Endodermal cell (in vitro differentiated cells): ENCODE data around the gene EIF3L. TPM values are rescaled to one million over a fixed set of nuclear protein-coding genes. Genes with fewer than 3 reads are reported as not detected.

Experiments
- DNase-seq: peaks from one replicate; pipeline ENCODE4 v3.0.0-alpha.2; 2017
- H3K27ac ChIP-seq: 2 replicates; pipeline ENCODE4 v1.5.1; 2013; ENCODE audit warnings: mild to moderate bottlenecking, low read depth, low read length, moderate library complexity
- H3K27me3 ChIP-seq: 2 replicates; pipeline ENCODE4 v1.6.1; 2013; ENCODE audit warnings: mild to moderate bottlenecking, low read length, moderate library complexity; ENCODE audit not compliant: insufficient read depth, control insufficient read depth, poor library complexity, severe bottlenecking
- H3K36me3 ChIP-seq: 2 replicates; pipeline ENCODE4 v1.7.0; 2013; ENCODE audit warnings: mild to moderate bottlenecking, low read length, moderate library complexity; ENCODE audit not compliant: control insufficient read depth, insufficient read depth
- H3K4me1 ChIP-seq: one replicate; pipeline ENCODE4 v1.7.0; 2013; ENCODE audit warnings: low read length; ENCODE audit not compliant: control insufficient read depth, insufficient read depth
- H3K4me3 ChIP-seq: 2 replicates; pipeline ENCODE4 v1.5.1; 2013; ENCODE audit warnings: mild to moderate bottlenecking, low read length, moderate library complexity
- H3K9ac ChIP-seq: 2 replicates; pipeline ENCODE4 v1.6.1; 2013; ENCODE audit warnings: mild to moderate bottlenecking, low read length, moderate library complexity; ENCODE audit not compliant: poor library complexity, severe bottlenecking; ENCODE audit errors: extremely low read depth
- H3K9me3 ChIP-seq: 2 replicates; pipeline ENCODE4 v1.6.1; 2013; ENCODE audit warnings: mild to moderate bottlenecking, low read length, moderate library complexity; ENCODE audit not compliant: control insufficient read depth
- H3K27ac Mint-ChIP-seq: 2 replicates; pipeline ENCODE4 v1.8.0; 2020; ENCODE audit warnings: mixed read lengths
- H3K27me3 Mint-ChIP-seq: 2 replicates; pipeline ENCODE4 v1.8.0; 2021; ENCODE audit warnings: mild to moderate bottlenecking, mixed read lengths; ENCODE audit not compliant: insufficient read depth
- H3K36me3 Mint-ChIP-seq: 2 replicates; pipeline ENCODE4 v1.8.0; 2020; ENCODE audit warnings: low read depth, mixed read lengths
- H3K4me1 Mint-ChIP-seq: 2 replicates; pipeline ENCODE4 v1.8.0; 2020; ENCODE audit warnings: mixed read lengths
- H3K4me3 Mint-ChIP-seq: 2 replicates; pipeline ENCODE4 v1.8.0; 2020; ENCODE audit warnings: mild to moderate bottlenecking, moderate library complexity, mixed read lengths
- H3K9me3 Mint-ChIP-seq: 2 replicates; pipeline ENCODE4 v1.8.0; 2020; ENCODE audit warnings: mild to moderate bottlenecking, mixed read lengths
- WGBS, 2 experiments: methylation state at CpG; one replicate each; pipeline versions ENCODE4 v1.1.5 to v1.1.7; 2013; ENCODE audit warnings: missing lambda C conversion rate in 2 of 2, mixed read lengths in 1 of 2; ENCODE audit not compliant: insufficient coverage in 1 of 2, insufficient read length in 1 of 2; 5-methylcytosine and 5-hydroxymethylcytosine counted together
- total RNA-seq, 2 donors: library from RNA; stranded (reverse); fragmentation: NEBNext Ultra II Directional in 1 of 2; extraction: Animal tissue kit (Norgen Biotek cat#: 25700) in 1 of 2; gene quantifications; 2 replicates in 1 of 2; 3 replicates in 1 of 2; pipeline ENCODE4 v1.2.1, GENCODE V29; 2021
- TF ChIP-seq, protein P1 (sequence below): fragments of 200-600 bp; sonication (generic); conservative IDR thresholded peaks from 2 replicates; pipeline ENCODE4 v1.5.0; 2021; ENCODE audit warnings: antibody characterized with exemption, mild to moderate bottlenecking

The EIF3L gene
- total RNA-seq, 2 donors from 2014 or later = 469 to 541 TPM

DNA sequence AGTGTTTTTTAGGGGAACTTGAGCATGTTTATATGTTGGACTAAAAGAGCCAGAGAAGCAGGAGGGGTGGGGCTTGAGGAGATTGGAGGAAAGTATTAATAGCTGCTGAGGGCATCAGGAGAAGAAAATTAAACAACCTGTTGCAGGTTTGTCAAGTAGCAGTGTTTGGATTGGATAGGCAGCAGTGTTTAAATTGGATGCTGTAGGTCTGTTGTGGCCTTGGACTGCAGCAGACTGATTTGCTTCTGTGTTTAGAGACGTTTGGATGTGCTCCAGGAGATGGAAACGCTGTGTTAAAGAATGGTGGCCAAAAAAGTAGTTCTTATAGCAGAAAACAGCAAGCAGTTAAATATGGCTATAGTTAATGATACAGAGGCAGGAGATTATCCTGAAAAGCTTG is 5.7 kb downstream of the EIF3L start:
- H3K36me3 ChIP-seq = peaks cover 87% of the 10 kb centered on the region
- no peak overlapping the region for H3K9ac ChIP-seq
- 93% methylated on average over 2 of the region's 2 CpGs for WGBS, 2 experiments
- H3K27ac Mint-ChIP-seq = no peak overlapping the region
- peaks cover 71% of the 10 kb centered on the region for H3K36me3 Mint-ChIP-seq
- TF ChIP-seq, protein P1, sequence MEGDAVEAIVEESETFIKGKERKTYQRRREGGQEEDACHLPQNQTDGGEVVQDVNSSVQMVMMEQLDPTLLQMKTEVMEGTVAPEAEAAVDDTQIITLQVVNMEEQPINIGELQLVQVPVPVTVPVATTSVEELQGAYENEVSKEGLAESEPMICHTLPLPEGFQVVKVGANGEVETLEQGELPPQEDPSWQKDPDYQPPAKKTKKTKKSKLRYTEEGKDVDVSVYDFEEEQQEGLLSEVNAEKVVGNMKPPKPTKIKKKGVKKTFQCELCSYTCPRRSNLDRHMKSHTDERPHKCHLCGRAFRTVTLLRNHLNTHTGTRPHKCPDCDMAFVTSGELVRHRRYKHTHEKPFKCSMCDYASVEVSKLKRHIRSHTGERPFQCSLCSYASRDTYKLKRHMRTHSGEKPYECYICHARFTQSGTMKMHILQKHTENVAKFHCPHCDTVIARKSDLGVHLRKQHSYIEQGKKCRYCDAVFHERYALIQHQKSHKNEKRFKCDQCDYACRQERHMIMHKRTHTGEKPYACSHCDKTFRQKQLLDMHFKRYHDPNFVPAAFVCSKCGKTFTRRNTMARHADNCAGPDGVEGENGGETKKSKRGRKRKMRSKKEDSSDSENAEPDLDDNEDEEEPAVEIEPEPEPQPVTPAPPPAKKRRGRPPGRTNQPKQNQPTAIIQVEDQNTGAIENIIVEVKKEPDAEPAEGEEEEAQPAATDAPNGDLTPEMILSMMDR = no peak
- H3K9me3 Mint-ChIP-seq = no peaks in the 10 kb centered on the region
- no peak for DNase-seq
- no peak overlapping the region for H3K4me3 ChIP-seq
- no peak overlapping the region for H3K4me3 Mint-ChIP-seq
- no peak overlapping the region for H3K27ac ChIP-seq
- H3K4me1 ChIP-seq = peaks cover 6% of the 10 kb centered on the region
- no peaks in the 10 kb centered on the region for H3K27me3 ChIP-seq
- H3K27me3 Mint-ChIP-seq = no peaks in the 10 kb centered on the region
- no peaks in the 10 kb centered on the region for H3K9me3 ChIP-seq
- H3K4me1 Mint-ChIP-seq = peaks cover 5% of the 10 kb centered on the region

DNA sequence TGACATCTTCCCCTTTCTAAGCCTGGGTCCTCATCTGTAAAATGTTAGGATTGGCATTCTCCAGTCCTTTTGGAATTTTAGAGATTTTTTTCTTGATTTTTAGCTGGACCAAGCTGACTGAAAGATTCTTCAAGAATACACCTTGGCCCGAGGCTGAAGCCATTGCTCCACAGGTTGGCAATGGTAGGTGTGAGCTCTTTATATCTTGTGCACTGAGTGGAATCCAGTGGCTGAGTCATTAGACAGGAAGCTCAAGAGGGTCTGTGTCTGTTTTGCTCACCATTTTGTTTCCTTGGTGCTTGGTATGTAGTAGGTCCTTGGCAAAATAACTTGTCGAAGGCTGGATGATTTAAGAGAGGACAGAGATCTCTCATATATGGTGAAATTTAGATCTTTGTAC is 6.2 kb downstream of the EIF3L start:
- H3K9me3 ChIP-seq = no peaks in the 10 kb centered on the region
- TF ChIP-seq, protein P1 = no peak
- Mint-ChIP-seq H3K27me3 (no peaks in the 10 kb centered on the region), H3K36me3 (peaks cover 75% of the 10 kb centered on the region), H3K27ac (no peak overlapping the region), H3K4me3 (no peak overlapping the region), H3K4me1 (peaks cover 4% of the 10 kb centered on the region), H3K9me3 (no peaks in the 10 kb centered on the region)
- WGBS, 2 experiments = 95 to 100% methylated on average over 1 to 2 of the region's 2 CpGs
- H3K9ac ChIP-seq = no peak overlapping the region
- no peaks in the 10 kb centered on the region for H3K27me3 ChIP-seq
- no peak for DNase-seq
- H3K4me3 ChIP-seq = no peak overlapping the region
- peaks cover 6% of the 10 kb centered on the region for H3K4me1 ChIP-seq
- H3K36me3 ChIP-seq = peaks cover 91% of the 10 kb centered on the region
- no peak overlapping the region for H3K27ac ChIP-seq

DNA sequence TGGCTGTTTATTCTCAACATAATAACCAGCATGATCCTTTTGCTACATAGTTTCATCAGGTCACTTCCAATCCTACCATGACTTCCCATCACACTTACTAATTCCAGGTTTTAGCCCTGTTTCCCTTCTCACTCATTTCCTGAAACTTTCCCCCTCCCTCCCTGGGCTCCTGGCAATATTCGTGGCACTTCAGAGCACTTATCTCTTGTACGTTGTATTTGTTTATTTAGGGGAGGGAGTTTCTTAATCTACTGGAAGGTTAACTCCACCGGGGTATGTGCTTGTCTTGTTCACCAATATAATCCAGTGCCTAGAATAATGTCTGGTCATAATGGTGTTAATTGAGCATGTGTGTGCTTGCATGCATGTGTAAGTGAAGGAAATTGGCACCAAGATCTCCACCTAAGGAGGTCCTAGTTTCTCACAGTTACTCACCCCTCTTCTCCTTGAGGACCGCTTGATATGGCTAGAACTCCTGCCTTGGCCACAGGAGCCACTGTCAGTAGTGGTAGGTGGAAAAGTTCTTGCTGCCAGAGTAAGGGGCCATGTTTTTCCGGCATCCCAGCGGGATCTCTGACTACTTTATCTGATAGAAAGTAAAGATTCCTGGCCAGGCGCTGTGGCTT is 11.7 kb downstream of the EIF3L start:
- no peak for DNase-seq
- Histone ChIP-seq H3K27ac (no peak overlapping the region), H3K27me3 (no peaks in the 10 kb centered on the region), H3K9ac (no peak overlapping the region), H3K4me1 (no peaks in the 10 kb centered on the region), H3K9me3 (no peaks in the 10 kb centered on the region), H3K36me3 (peaks cover 93% of the 10 kb centered on the region), H3K4me3 (no peak overlapping the region)
- Mint-ChIP-seq H3K9me3 (no peaks in the 10 kb centered on the region), H3K36me3 (peaks cover 84% of the 10 kb centered on the region), H3K27ac (peak overlapping the region; percentile 13), H3K4me3 (no peak overlapping the region), H3K4me1 (peaks cover 3% of the 10 kb centered on the region), H3K27me3 (no peaks in the 10 kb centered on the region)
- 93 to 95% methylated on average over 3 to 7 of the region's 7 CpGs for WGBS, 2 experiments
- TF ChIP-seq, protein P1 = no peak
